ENCODE measurements around the gene NEURL4. TPM values are rescaled to one million over a fixed set of nuclear protein-coding genes. Genes with fewer than 3 reads are reported as not detected.

The NEURL4 gene
- total and polyA plus RNA-seq, 4 donors, result 0.76 to 14.2 (median 7.3) TPM

GRCh38 chr17:7292194-7292593 lies 36.9 kb downstream of the NEURL4 start:
- Histone ChIP-seq H3K36me3 (ENCODE audit: control insufficient read depth in 4 of 4, insufficient read depth in 3 of 4, low read depth in 1 of 4, low read length in 3 of 4) (no peaks in the 10 kb centered on the region), H3K27ac (ENCODE audit: low read depth in 1 of 2, low read length in 2 of 2) (no peak overlapping the region), H3K4me3 (ENCODE audit: low read depth in 1 of 3, low read length in 3 of 3) (no peak overlapping the region), H3K9me3 (ENCODE audit: control insufficient read depth in 4 of 4, low read length in 3 of 4) (no peaks in the 10 kb centered on the region), H3K4me1 (ENCODE audit: control insufficient read depth in 4 of 4, insufficient read depth in 4 of 4, low read length in 3 of 4) (peaks cover 11 to 28% (median 17%) of the 10 kb centered on the region in 4 donors), H3K27me3 (ENCODE audit: control insufficient read depth in 4 of 4, insufficient read depth in 4 of 4, low read length in 3 of 4) (no peaks in the 10 kb centered on the region), H3K9ac (ENCODE audit: low read depth in 1 of 2, low read length in 2 of 2) (no peak overlapping the region)
- no peak for DNase-seq (ENCODE audit: low spot score)
- TF ChIP-seq HNF4A (conservative IDR thresholded peaks at IDR 0.05), result no peak
- TF ChIP-seq, protein P1, sequence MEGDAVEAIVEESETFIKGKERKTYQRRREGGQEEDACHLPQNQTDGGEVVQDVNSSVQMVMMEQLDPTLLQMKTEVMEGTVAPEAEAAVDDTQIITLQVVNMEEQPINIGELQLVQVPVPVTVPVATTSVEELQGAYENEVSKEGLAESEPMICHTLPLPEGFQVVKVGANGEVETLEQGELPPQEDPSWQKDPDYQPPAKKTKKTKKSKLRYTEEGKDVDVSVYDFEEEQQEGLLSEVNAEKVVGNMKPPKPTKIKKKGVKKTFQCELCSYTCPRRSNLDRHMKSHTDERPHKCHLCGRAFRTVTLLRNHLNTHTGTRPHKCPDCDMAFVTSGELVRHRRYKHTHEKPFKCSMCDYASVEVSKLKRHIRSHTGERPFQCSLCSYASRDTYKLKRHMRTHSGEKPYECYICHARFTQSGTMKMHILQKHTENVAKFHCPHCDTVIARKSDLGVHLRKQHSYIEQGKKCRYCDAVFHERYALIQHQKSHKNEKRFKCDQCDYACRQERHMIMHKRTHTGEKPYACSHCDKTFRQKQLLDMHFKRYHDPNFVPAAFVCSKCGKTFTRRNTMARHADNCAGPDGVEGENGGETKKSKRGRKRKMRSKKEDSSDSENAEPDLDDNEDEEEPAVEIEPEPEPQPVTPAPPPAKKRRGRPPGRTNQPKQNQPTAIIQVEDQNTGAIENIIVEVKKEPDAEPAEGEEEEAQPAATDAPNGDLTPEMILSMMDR (IDR thresholded peaks at IDR 0.05; ENCODE audit: low read depth, low read length, missing input control), result no peak
- TF ChIP-seq, protein P2, sequence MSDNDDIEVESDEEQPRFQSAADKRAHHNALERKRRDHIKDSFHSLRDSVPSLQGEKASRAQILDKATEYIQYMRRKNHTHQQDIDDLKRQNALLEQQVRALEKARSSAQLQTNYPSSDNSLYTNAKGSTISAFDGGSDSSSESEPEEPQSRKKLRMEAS (IDR thresholded peaks at IDR 0.05), result no peak
- no peak for TF ChIP-seq FOXA1 (IDR thresholded peaks at IDR 0.05)
- TF ChIP-seq NR2F2 (IDR thresholded peaks at IDR 0.05), result no peak
- no peak for TF ChIP-seq EGR1 (IDR thresholded peaks at IDR 0.05; ENCODE audit: low read depth in 2 of 2)
- TF ChIP-seq RXRA (IDR thresholded peaks at IDR 0.05), result no peak
- no peak for TF ChIP-seq ZBTB33 (IDR thresholded peaks at IDR 0.05)
- no peak for TF ChIP-seq TAF1 (conservative IDR thresholded peaks at IDR 0.05)
- TF ChIP-seq, protein P3, sequence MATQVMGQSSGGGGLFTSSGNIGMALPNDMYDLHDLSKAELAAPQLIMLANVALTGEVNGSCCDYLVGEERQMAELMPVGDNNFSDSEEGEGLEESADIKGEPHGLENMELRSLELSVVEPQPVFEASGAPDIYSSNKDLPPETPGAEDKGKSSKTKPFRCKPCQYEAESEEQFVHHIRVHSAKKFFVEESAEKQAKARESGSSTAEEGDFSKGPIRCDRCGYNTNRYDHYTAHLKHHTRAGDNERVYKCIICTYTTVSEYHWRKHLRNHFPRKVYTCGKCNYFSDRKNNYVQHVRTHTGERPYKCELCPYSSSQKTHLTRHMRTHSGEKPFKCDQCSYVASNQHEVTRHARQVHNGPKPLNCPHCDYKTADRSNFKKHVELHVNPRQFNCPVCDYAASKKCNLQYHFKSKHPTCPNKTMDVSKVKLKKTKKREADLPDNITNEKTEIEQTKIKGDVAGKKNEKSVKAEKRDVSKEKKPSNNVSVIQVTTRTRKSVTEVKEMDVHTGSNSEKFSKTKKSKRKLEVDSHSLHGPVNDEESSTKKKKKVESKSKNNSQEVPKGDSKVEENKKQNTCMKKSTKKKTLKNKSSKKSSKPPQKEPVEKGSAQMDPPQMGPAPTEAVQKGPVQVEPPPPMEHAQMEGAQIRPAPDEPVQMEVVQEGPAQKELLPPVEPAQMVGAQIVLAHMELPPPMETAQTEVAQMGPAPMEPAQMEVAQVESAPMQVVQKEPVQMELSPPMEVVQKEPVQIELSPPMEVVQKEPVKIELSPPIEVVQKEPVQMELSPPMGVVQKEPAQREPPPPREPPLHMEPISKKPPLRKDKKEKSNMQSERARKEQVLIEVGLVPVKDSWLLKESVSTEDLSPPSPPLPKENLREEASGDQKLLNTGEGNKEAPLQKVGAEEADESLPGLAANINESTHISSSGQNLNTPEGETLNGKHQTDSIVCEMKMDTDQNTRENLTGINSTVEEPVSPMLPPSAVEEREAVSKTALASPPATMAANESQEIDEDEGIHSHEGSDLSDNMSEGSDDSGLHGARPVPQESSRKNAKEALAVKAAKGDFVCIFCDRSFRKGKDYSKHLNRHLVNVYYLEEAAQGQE (IDR thresholded peaks at IDR 0.05), result no peak
- TF ChIP-seq SP1 (IDR thresholded peaks at IDR 0.05), result no peak
- TF ChIP-seq YY1 (IDR thresholded peaks at IDR 0.05), result no peak
- TF ChIP-seq, protein P4, sequence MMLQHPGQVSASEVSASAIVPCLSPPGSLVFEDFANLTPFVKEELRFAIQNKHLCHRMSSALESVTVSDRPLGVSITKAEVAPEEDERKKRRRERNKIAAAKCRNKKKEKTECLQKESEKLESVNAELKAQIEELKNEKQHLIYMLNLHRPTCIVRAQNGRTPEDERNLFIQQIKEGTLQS (IDR thresholded peaks at IDR 0.05), result no peak
- no peak for TF ChIP-seq HNF4G (IDR thresholded peaks at IDR 0.05)
- no peak for TF ChIP-seq FOXA2 (IDR thresholded peaks at IDR 0.05)
- no peak for TF ChIP-seq JUND (IDR thresholded peaks at IDR 0.05)
- TF ChIP-seq RAD21 (IDR thresholded peaks at IDR 0.05), result no peak
- WGBS, result 88% methylated on average over 2 of the region's 2 CpGs

DNA sequence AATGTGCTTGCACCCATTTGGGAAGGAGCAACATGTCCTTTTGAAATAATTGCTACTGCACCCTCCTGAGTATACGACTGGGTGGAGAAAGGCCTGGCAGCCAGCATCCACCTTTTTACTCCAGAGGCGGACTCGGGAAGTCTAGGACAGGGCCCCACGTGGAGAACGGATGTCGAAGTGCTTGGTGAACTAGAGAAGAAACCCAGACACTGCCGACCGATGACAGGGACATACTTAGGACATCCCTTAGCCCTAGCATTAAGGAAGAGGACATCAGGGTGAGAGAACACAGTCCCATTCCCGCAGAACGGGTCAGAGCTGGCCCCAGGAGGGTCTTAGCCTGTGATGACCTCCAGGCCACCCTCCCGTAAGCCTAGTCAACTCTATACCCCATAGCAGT lies 38.5 kb downstream of the NEURL4 start:
- Histone ChIP-seq H3K4me3 (ENCODE audit: low read depth in 1 of 3, low read length in 3 of 3) (no peak overlapping the region), H3K27ac (ENCODE audit: low read depth in 1 of 2, low read length in 2 of 2) (no peak overlapping the region), H3K9ac (ENCODE audit: low read depth in 1 of 2, low read length in 2 of 2) (no peak overlapping the region), H3K4me1 (ENCODE audit: control insufficient read depth in 4 of 4, insufficient read depth in 4 of 4, low read length in 3 of 4) (peaks cover 8 to 17% (median 12%) of the 10 kb centered on the region in 4 donors), H3K9me3 (ENCODE audit: control insufficient read depth in 4 of 4, low read length in 3 of 4) (no peaks in the 10 kb centered on the region), H3K36me3 (ENCODE audit: control insufficient read depth in 4 of 4, insufficient read depth in 3 of 4, low read depth in 1 of 4, low read length in 3 of 4) (no peaks in the 10 kb centered on the region), H3K27me3 (ENCODE audit: control insufficient read depth in 4 of 4, insufficient read depth in 4 of 4, low read length in 3 of 4) (no peaks in the 10 kb centered on the region)
- no peak for DNase-seq (ENCODE audit: low spot score)
- WGBS, result 81% methylated on average over 11 of the region's 11 CpGs
- TF ChIP-seq YY1 (IDR thresholded peaks at IDR 0.05) (no peak), FOXA1 (IDR thresholded peaks at IDR 0.05) (no peak), JUND (IDR thresholded peaks at IDR 0.05) (no peak), EGR1 (IDR thresholded peaks at IDR 0.05; ENCODE audit: low read depth in 2 of 2) (no peak), NR2F2 (IDR thresholded peaks at IDR 0.05) (no peak), SP1 (IDR thresholded peaks at IDR 0.05) (no peak), RXRA (IDR thresholded peaks at IDR 0.05) (no peak), ZBTB33 (IDR thresholded peaks at IDR 0.05) (no peak), HNF4A (conservative IDR thresholded peaks at IDR 0.05) (no peak)
- TF ChIP-seq, protein P4 (IDR thresholded peaks at IDR 0.05), result no peak
- TF ChIP-seq, protein P3 (IDR thresholded peaks at IDR 0.05), result no peak

Measured in liver (tissue), 9 donors.